GM10248 (cell line): ENCODE measurements around the gene UVRAG.

Experiments
- CTCF ChIA-PET: fragments of 300-600 bp; sonication (Branson Sonifier 250); formaldehyde crosslinking; extraction: SDS; loops from one replicate; lab custom pipeline; 2021; ENCODE audit warnings: antibody characterized with exemption; lab: Yijun Ruan, JAX
- POLR2A ChIA-PET: fragments of 350-650 bp; sonication (Branson Sonifier 250); formaldehyde crosslinking; extraction: SDS; loops from one replicate; lab custom pipeline; 2020; ENCODE audit warnings: antibody characterized with exemption; lab: Yijun Ruan, JAX
- DNase-seq: peaks from one replicate; pipeline ENCODE4 v3.0.0; 2012; ENCODE audit errors: extremely low spot score
- CTCF ChIP-seq: IDR thresholded peaks from 2 replicates; pipeline ENCODE4 v1.5.1; 2012; ENCODE audit warnings: mild to moderate bottlenecking, low read depth; ENCODE audit errors: extremely low read depth, missing control alignments, control extremely low read depth

UVRAG gene

GRCh38 chr11:76162336-76163288 is 347.6 kb downstream of the UVRAG start:
- ChIA-PET CTCF (interaction anchor here (1.3 to 2.2 kb wide), 2 partner anchors 11 to 44 kb away, joined by 3 to 16 read pairs; no protein-coding TSS in a partner anchor), POLR2A (interaction anchor here (0.6 kb wide), 1 partner anchor 393 kb away, joined by 3 read pairs; no protein-coding TSS in a partner anchor)
- no peak for DNase-seq
- no peak for TF ChIP-seq CTCF

- ChIA-PET POLR2A (no interaction called here), CTCF (interaction anchor here (1.3 to 2.2 kb wide), 2 partner anchors 11 to 44 kb away, joined by 3 to 16 read pairs; no protein-coding TSS in a partner anchor)
- TF ChIP-seq CTCF, result no peak
- no peak for DNase-seq
Measured at GRCh38 chr11:76163289-76163880, 348.4 kb downstream of the UVRAG start.

DNA sequence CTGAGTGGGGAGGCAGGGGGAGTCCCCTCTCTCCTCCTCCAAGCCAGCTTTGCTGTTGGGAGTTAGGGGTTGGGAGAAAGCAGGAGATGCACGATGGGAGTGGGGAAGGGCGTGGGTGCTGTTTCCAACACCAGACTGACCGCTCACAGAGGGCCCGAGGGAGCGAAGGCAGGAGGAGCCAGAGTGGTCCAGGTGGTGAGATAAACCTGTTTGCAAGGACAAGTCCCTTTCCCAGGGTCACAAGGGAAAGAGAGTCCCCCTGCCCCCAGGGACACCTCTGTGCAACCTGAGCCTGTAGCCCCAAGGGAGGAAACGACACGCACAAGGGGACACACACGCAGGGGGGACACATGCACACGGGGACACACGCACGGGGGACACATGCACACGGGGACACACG is 349.1 kb downstream of the UVRAG start:
- no peak for TF ChIP-seq CTCF
- ChIA-PET CTCF (no interaction called here), POLR2A (no interaction called here)
- no peak for DNase-seq

GRCh38 chr11:76164861-76165751 is 350.1 kb downstream of the UVRAG start:
- TF ChIP-seq CTCF, result no peak
- ChIA-PET CTCF (interaction anchor here (1.5 kb wide), 1 partner anchor 13 kb away, joined by 7 read pairs; no protein-coding TSS in a partner anchor), POLR2A (no interaction called here)
- DNase-seq, result no peak

GRCh38 chr11:76166314-76166713 is 351.3 kb downstream of the UVRAG start:
- no peak for TF ChIP-seq CTCF
- ChIA-PET CTCF (interaction anchor here (1.5 kb wide), 1 partner anchor 14 kb away, joined by 7 read pairs; no protein-coding TSS in a partner anchor), POLR2A (no interaction called here)
- no peak for DNase-seq

DNA sequence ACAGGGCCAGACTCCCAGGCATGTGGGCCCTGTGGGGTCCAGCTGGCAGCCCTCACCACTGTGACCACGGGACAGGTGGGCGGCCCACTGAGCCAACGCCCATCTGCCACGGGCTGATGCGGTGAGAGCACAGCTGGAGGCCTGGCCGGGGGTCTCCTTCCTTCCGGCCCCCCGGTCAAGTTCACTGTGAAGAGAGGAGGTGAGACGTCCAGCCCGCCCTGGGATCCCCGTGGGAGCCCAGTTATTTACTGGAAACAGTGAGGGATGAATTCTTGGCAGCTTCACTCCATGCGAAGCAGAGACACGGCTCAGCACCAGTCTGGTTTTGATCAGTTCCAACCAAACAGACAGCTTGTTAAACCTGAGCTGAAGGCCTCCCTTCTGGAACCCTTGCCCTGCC is 352.6 kb downstream of the UVRAG start:
- CTCF ChIA-PET, result interaction anchor here (2.0 kb wide), 1 partner anchor 15 kb away, joined by 9 read pairs; no protein-coding TSS in a partner anchor
- DNase-seq, result no peak
- POLR2A ChIA-PET, result no interaction called here
- TF ChIP-seq CTCF, result no peak
